ENCODE results near the gene XYLB.

XYLB gene

DNA sequence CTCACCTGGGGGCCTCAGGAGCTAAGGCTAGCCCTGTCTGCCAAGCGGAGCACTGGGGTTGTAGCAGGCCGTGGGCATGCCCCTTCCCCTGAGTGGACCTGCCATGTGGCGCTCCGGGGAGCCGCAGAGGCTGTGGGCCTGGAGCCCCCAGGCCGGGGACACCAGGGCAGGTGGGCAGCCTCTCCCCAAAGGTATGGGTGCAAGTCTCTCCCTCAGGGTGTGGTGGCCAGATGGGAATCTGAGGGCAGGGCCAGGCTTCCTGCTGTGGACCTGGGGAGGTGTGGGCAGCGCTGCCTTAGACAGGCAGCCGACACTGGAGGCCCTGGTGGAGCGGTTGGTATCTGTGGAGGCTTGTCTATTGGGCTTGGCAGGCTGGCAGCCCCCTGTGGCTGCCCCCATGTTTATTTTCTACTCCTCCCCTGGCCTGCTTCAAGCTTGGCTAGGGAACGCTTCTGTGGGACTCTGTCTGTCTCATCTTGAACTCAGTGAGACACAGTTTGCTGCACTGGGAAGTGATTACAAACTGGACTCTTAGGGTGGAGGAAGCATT is 113.0 kb downstream of the XYLB start:
- Histone ChIP-seq H3K36me3 (ENCODE audit: insufficient read depth, low read length) (peaks cover 7% of the 10 kb centered on the region; the same call in 1 of the 2 replicates), H2AFZ (ENCODE audit: low read depth, low read length) (no peak overlapping the region), H3K9me3 (ENCODE audit: insufficient read depth, low read length, severe bottlenecking) (peaks cover 3% of the 10 kb centered on the region), H3K4me2 (ENCODE audit: insufficient read depth, low read length) (no peak overlapping the region), H4K20me1 (ENCODE audit: insufficient read depth, low read length) (peaks cover 72% of the 10 kb centered on the region), H3K9ac (ENCODE audit: low read depth, low read length) (no peak overlapping the region), H3K79me2 (ENCODE audit: insufficient read depth, low read length) (peaks cover 97% of the 10 kb centered on the region), H3K4me1 (ENCODE audit: insufficient read depth, low read length) (peaks cover 14% of the 10 kb centered on the region), H3K27ac (ENCODE audit: low read length) (no peak overlapping the region), H3K4me3 (ENCODE audit: low read depth in 1 of 2, low read length in 2 of 2) (no peak overlapping the region), H3K27me3 (ENCODE audit: insufficient read depth, low read length, poor library complexity) (no peaks in the 10 kb centered on the region)
- TF ChIP-seq, protein P1, sequence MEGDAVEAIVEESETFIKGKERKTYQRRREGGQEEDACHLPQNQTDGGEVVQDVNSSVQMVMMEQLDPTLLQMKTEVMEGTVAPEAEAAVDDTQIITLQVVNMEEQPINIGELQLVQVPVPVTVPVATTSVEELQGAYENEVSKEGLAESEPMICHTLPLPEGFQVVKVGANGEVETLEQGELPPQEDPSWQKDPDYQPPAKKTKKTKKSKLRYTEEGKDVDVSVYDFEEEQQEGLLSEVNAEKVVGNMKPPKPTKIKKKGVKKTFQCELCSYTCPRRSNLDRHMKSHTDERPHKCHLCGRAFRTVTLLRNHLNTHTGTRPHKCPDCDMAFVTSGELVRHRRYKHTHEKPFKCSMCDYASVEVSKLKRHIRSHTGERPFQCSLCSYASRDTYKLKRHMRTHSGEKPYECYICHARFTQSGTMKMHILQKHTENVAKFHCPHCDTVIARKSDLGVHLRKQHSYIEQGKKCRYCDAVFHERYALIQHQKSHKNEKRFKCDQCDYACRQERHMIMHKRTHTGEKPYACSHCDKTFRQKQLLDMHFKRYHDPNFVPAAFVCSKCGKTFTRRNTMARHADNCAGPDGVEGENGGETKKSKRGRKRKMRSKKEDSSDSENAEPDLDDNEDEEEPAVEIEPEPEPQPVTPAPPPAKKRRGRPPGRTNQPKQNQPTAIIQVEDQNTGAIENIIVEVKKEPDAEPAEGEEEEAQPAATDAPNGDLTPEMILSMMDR (IDR thresholded peaks at IDR 0.05; ENCODE audit: borderline replicate concordance, extremely low read depth, low read length, poor library complexity, severe bottlenecking) = no peak
- TF ChIP-seq EZH2 (IDR thresholded peaks at IDR 0.05; ENCODE audit: borderline replicate concordance, low read depth, low read length, severe bottlenecking) = no peak
- ATAC-seq (ENCODE audit: insufficient read depth, low read depth) = no peak
- DNase-seq = no peak

DNA sequence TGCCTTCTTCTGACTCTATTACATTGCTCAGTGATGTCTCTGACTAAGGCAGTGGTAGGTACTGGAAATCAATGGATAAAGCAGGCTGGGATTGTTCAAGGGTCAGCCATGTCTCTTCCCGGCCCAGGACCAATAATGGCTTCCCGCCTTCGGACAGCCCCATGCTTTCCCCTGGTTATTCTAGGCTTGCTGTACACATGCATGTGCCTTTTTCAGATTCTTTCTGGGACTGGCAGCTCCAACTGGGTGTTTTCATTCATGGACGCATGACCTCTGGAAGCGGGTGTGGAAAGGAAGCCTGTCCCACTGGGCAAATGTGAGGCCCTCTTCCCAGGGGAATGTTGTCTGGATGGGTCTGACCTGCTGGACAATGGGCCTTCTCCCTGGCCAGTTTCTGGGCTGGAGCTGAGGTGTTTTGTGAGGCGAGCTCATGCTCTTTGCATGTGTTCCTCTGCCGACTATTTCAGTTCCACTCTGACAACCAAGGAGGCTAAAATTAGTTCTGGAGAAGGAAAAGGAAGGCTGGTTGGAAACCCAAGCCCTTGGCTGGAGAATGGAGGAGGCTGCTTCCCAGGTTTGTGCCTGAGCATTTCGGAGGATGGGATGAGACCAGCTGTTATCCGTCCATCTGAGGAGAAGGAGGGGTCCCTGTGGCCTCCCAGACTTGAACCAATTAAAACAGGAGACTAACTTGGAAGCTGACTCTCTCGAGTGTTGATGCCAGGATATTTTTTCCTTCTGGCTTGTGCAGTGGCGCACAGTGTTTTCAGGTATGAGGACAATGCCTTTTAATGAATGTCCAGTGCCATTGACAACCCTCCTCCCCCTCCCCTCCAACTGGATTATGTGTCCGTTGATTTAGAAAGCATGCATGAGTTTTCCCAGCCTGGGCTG is 114.0 kb downstream of the XYLB start:
- Histone ChIP-seq H3K27me3 (ENCODE audit: insufficient read depth, low read length, poor library complexity) (no peaks in the 10 kb centered on the region), H3K4me1 (ENCODE audit: insufficient read depth, low read length) (peaks cover 11% of the 10 kb centered on the region), H3K79me2 (ENCODE audit: insufficient read depth, low read length) (peaks cover 95% of the 10 kb centered on the region), H3K9ac (ENCODE audit: low read depth, low read length) (no peak overlapping the region), H3K9me3 (ENCODE audit: insufficient read depth, low read length, severe bottlenecking) (peaks cover 6% of the 10 kb centered on the region), H3K4me3 (ENCODE audit: low read depth in 1 of 2, low read length in 2 of 2) (no peak overlapping the region), H3K4me2 (ENCODE audit: insufficient read depth, low read length) (no peak overlapping the region), H2AFZ (ENCODE audit: low read depth, low read length) (no peak overlapping the region), H3K36me3 (ENCODE audit: insufficient read depth, low read length) (peaks cover 7% of the 10 kb centered on the region; the same call in 1 of the 2 replicates), H3K27ac (ENCODE audit: low read length) (no peak overlapping the region), H4K20me1 (ENCODE audit: insufficient read depth, low read length) (peaks cover 69% of the 10 kb centered on the region)
- ATAC-seq (ENCODE audit: insufficient read depth, low read depth) = no peak
- DNase-seq = no peak
- TF ChIP-seq EZH2 (IDR thresholded peaks at IDR 0.05; ENCODE audit: borderline replicate concordance, low read depth, low read length, severe bottlenecking) = no peak

Measured in DND-41 (cell line).